Loucy (cell line): ENCODE measurements around the gene LEKR1.

Experiments
- H2AFZ ChIP-seq: fragments of 200-600 bp; sonication (generic); 2 replicates; pipeline ENCODE4 v1.6.0; 2016; ENCODE audit warnings: antibody characterized with exemption, mild to moderate bottlenecking, low read length, moderate library complexity
- H3F3A ChIP-seq: fragments of 200-600 bp; 2 replicates; pipeline ENCODE4 v1.6.0; 2016; ENCODE audit warnings: antibody characterized with exemption, low read depth, mild to moderate bottlenecking
- H3K27me3 ChIP-seq: fragments of 200-600 bp; sonication (generic); 2 replicates; pipeline ENCODE4 v1.6.1; 2014; ENCODE audit warnings: low read length, mild to moderate bottlenecking; ENCODE audit not compliant: insufficient read depth, poor library complexity, severe bottlenecking
- H3K36me3 ChIP-seq: fragments of 200-600 bp; sonication (generic); 2 replicates; pipeline ENCODE4 v1.6.1; 2016; ENCODE audit warnings: low read length; ENCODE audit not compliant: insufficient read depth
- H3K4me1 ChIP-seq: fragments of 200-600 bp; sonication (generic); 2 replicates; pipeline ENCODE4 v1.5.1; 2014; ENCODE audit warnings: low read length, mild to moderate bottlenecking; ENCODE audit not compliant: insufficient read depth, poor library complexity, severe bottlenecking
- H3K4me2 ChIP-seq: fragments of 200-600 bp; sonication (generic); 2 replicates; pipeline ENCODE4 v1.6.0; 2014; ENCODE audit warnings: antibody characterized with exemption, low read length, low read depth, mild to moderate bottlenecking; ENCODE audit not compliant: poor library complexity, severe bottlenecking
- H3K4me3 ChIP-seq: fragments of 200-600 bp; sonication (generic); 2 replicates; pipeline ENCODE4 v1.5.1; 2014; ENCODE audit warnings: low read length, mild to moderate bottlenecking, mixed read lengths; ENCODE audit not compliant: poor library complexity, severe bottlenecking
- H3K79me2 ChIP-seq: fragments of 200-600 bp; sonication (generic); 2 replicates; pipeline ENCODE4 v1.6.1; 2014; ENCODE audit warnings: low read length; ENCODE audit not compliant: insufficient read depth
- H3K9ac ChIP-seq: fragments of 200-600 bp; sonication (generic); 2 replicates; pipeline ENCODE4 v1.6.0; 2014; ENCODE audit warnings: mild to moderate bottlenecking, low read depth, low read length, moderate library complexity; ENCODE audit not compliant: poor library complexity, severe bottlenecking
- H3K9me2 ChIP-seq: fragments of 200-600 bp; sonication (generic); replicated peaks from 2 replicates; pipeline ENCODE4 v1.6.1; 2016; ENCODE audit warnings: low read depth, low read length, mixed read lengths
- H3K9me3 ChIP-seq: fragments of 200-600 bp; sonication (generic); 2 replicates; pipeline ENCODE4 v1.6.1; 2014; ENCODE audit warnings: mild to moderate bottlenecking, antibody characterized with exemption, low read length, low read depth; ENCODE audit not compliant: insufficient read depth
- H4K20me1 ChIP-seq: fragments of 200-600 bp; sonication (generic); 2 replicates; pipeline ENCODE4 v1.6.0; 2014; ENCODE audit warnings: antibody characterized with exemption, low read length, mild to moderate bottlenecking; ENCODE audit not compliant: insufficient read depth, poor library complexity, severe bottlenecking
- EZH2phosphoT487 ChIP-seq: fragments of 200-600 bp; IDR thresholded peaks from 2 replicates; pipeline ENCODE4 v1.6.1; 2018; ENCODE audit warnings: antibody characterized with exemption, mild to moderate bottlenecking, moderate library complexity, borderline replicate concordance
- TF ChIP-seq, protein P1 (sequence below): fragments of 200-600 bp; sonication (generic); conservative IDR thresholded peaks from 2 replicates; pipeline ENCODE4 v1.5.1; 2014; ENCODE audit warnings: mild to moderate bottlenecking, antibody characterized with exemption, low read length

The LEKR1 gene

DNA sequence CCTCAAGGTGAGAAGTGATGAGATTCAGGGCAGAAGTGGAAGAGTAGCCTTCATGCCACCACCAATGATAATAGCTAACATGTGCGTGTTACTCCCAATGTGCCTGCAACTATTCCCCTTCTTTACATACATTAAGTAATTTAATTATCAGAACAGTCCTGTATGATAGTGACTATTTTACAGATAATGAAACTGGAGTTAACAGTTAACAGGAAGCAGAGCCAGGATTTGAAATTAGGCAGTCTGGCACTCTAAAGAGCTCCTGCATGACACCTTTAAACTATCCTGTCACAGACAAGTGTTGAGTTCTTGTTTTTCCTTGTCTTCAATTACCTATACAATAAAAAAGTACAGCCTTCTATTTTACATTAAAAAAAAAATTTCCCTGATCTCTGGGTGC is 148.8 kb downstream of the LEKR1 start:
- H3K36me3 ChIP-seq = no peaks in the 10 kb centered on the region
- H3F3A ChIP-seq = no peaks in the 10 kb centered on the region

DNA sequence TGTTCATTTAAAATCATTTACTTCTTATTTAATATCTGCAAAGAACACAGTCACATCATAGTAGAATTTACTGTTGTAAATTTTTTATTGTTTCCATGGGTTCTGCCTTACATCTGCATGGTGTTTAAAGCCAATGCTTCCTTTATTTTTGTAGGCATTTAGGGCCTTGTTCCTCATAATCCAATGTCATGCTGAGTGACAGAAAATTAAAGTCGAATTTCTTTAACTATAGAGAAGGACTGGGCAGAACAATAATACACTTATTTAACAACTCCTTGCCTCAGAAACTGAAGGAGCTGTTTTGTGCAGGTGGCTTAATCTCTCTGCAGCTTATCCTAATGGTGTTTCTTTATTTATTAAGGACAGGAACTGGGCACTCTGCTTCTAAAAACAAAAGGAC is 149.6 kb downstream of the LEKR1 start:
- Histone ChIP-seq H3K27me3 (no peaks in the 10 kb centered on the region), H3F3A (no peaks in the 10 kb centered on the region), H3K9me3 (no peaks in the 10 kb centered on the region), H3K36me3 (no peaks in the 10 kb centered on the region), H3K4me3 (no peak overlapping the region), H4K20me1 (no peaks in the 10 kb centered on the region), H3K79me2 (no peaks in the 10 kb centered on the region), H3K9ac (no peak overlapping the region), H2AFZ (no peak overlapping the region), H3K4me1 (peaks cover 6% of the 10 kb centered on the region), H3K4me2 (no peak overlapping the region), H3K9me2 (no peaks in the 10 kb centered on the region)
- TF ChIP-seq, protein P1, sequence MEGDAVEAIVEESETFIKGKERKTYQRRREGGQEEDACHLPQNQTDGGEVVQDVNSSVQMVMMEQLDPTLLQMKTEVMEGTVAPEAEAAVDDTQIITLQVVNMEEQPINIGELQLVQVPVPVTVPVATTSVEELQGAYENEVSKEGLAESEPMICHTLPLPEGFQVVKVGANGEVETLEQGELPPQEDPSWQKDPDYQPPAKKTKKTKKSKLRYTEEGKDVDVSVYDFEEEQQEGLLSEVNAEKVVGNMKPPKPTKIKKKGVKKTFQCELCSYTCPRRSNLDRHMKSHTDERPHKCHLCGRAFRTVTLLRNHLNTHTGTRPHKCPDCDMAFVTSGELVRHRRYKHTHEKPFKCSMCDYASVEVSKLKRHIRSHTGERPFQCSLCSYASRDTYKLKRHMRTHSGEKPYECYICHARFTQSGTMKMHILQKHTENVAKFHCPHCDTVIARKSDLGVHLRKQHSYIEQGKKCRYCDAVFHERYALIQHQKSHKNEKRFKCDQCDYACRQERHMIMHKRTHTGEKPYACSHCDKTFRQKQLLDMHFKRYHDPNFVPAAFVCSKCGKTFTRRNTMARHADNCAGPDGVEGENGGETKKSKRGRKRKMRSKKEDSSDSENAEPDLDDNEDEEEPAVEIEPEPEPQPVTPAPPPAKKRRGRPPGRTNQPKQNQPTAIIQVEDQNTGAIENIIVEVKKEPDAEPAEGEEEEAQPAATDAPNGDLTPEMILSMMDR = no peak
- TF ChIP-seq EZH2phosphoT487 = no peak

More for the DNA sequence above, 148.8 kb downstream of the LEKR1 start:
- no peaks in the 10 kb centered on the region for H3K9me2 ChIP-seq
- no peaks in the 10 kb centered on the region for H3K79me2 ChIP-seq
- no peak overlapping the region for H3K4me2 ChIP-seq
- H3K9me3 ChIP-seq = no peaks in the 10 kb centered on the region
- no peaks in the 10 kb centered on the region for H4K20me1 ChIP-seq
- peaks cover 6% of the 10 kb centered on the region for H3K4me1 ChIP-seq
- no peaks in the 10 kb centered on the region for H3K27me3 ChIP-seq
- no peak overlapping the region for H3K4me3 ChIP-seq
- H2AFZ ChIP-seq = no peak overlapping the region
- TF ChIP-seq, protein P1 = no peak
- TF ChIP-seq EZH2phosphoT487 = no peak
- no peak overlapping the region for H3K9ac ChIP-seq

DNA sequence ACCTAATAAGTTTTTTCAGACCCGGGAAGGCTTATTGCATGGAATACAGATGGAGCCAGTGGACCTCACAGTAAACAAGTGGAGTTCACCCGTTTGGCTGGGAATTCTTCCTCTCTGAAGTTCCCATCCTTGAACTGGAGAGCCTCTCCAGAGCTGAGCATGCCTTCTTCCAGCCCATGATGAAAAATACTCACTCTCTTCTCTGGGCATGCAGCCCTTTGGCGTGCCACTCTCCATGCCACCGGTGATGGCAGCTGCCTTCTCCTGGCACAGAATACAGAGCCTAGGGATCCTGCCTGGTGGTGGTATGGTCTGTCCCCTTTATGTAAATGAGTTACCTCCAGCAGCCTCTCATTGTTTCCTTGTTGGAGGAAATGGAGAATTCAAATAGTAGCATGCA is 150.8 kb downstream of the LEKR1 start:
- H3F3A ChIP-seq = no peaks in the 10 kb centered on the region
- H3K9me2 ChIP-seq = no peaks in the 10 kb centered on the region
- no peak overlapping the region for H2AFZ ChIP-seq
- H3K36me3 ChIP-seq = no peaks in the 10 kb centered on the region
- peaks cover 6% of the 10 kb centered on the region for H3K4me1 ChIP-seq
- no peak overlapping the region for H3K4me2 ChIP-seq
- TF ChIP-seq, protein P1 = no peak
- TF ChIP-seq EZH2phosphoT487 = no peak
- H3K27me3 ChIP-seq = no peaks in the 10 kb centered on the region
- no peaks in the 10 kb centered on the region for H3K9me3 ChIP-seq
- H3K79me2 ChIP-seq = no peaks in the 10 kb centered on the region
- no peak overlapping the region for H3K9ac ChIP-seq
- H3K4me3 ChIP-seq = no peak overlapping the region
- no peaks in the 10 kb centered on the region for H4K20me1 ChIP-seq
